Retina (tissue), 1 donor: Measurements from ENCODE around the gene LTBP1.

ENCODE experiments used
- DNase-seq: peaks from one replicate; pipeline ENCODE4 v3.0.0-alpha.2; 2016

Gene LTBP1

GRCh38 chr2:33284287-33284686 is 337.5 kb downstream of the LTBP1 start:
- no peak for DNase-seq

GRCh38 chr2:33287507-33288005 is 340.8 kb downstream of the LTBP1 start:
- no peak for DNase-seq

- no peak for DNase-seq
Measured at GRCh38 chr2:33288011-33288410, 341.3 kb downstream of the LTBP1 start.

GRCh38 chr2:33289961-33290360 is 343.2 kb downstream of the LTBP1 start:
- DNase-seq, result no peak

GRCh38 chr2:33291278-33292013 is 344.7 kb downstream of the LTBP1 start:
- DNase-seq, result no peak

- DNase-seq, result no peak
Measured at GRCh38 chr2:33292063-33292462, 345.3 kb downstream of the LTBP1 start.

- DNase-seq, result no peak
Measured at GRCh38 chr2:33292981-33293595, 346.3 kb downstream of the LTBP1 start.

- no peak for DNase-seq
Measured at GRCh38 chr2:33298233-33298632, 351.5 kb downstream of the LTBP1 start.

GRCh38 chr2:33301355-33301754 is 354.6 kb downstream of the LTBP1 start:
- no peak for DNase-seq

GRCh38 chr2:33302348-33302747 is 355.6 kb downstream of the LTBP1 start:
- DNase-seq, result no peak

- no peak for DNase-seq
Measured at GRCh38 chr2:33304032-33304864, 357.5 kb downstream of the LTBP1 start.

GRCh38 chr2:33307659-33308270 is 361.0 kb downstream of the LTBP1 start:
- DNase-seq, result no peak

- no peak for DNase-seq
Measured at GRCh38 chr2:33312355-33312754, 365.6 kb downstream of the LTBP1 start.

GRCh38 chr2:33313039-33313438 is 366.3 kb downstream of the LTBP1 start:
- no peak for DNase-seq

GRCh38 chr2:33314541-33314940 is 367.8 kb downstream of the LTBP1 start:
- no peak for DNase-seq

GRCh38 chr2:33316328-33316727 is 369.6 kb downstream of the LTBP1 start:
- no peak for DNase-seq

- DNase-seq, result no peak
Measured at GRCh38 chr2:33317369-33318007, 370.7 kb downstream of the LTBP1 start.

- no peak for DNase-seq
Measured at GRCh38 chr2:33318456-33318855, 371.7 kb downstream of the LTBP1 start.

- DNase-seq, result no peak
Measured at GRCh38 chr2:33320573-33320972, 373.8 kb downstream of the LTBP1 start.

GRCh38 chr2:33321236-33321771 is 374.6 kb downstream of the LTBP1 start:
- DNase-seq, result no peak

- no peak for DNase-seq
Measured at GRCh38 chr2:33321876-33322483, 375.2 kb downstream of the LTBP1 start.

GRCh38 chr2:33322612-33323011 is 375.9 kb downstream of the LTBP1 start:
- no peak for DNase-seq
